SK-N-SH treated with all-trans-retinoic acid at 6 μM for 48 hours (cell line): ENCODE data around the gene FUT4.

Experiments
- ATAC-seq: fragments of 200-7000 bp; cut with Tn5 transposase; 3 replicates; pipeline ENCODE4 v1.9.1; 2020; ENCODE audit warnings: mild to moderate bottlenecking, moderate library complexity
- ARNTL ChIP-seq: fragments of 450-650 bp; formaldehyde crosslinking; IDR thresholded peaks from 2 replicates; pipeline ENCODE4 v1.5.0; 2020; ENCODE audit warnings: low read depth, mild to moderate bottlenecking, moderate library complexity, borderline replicate concordance
- BACH2 ChIP-seq: fragments of 250-450 bp; sonication (Bioruptor Pico); IDR thresholded peaks from 2 replicates; pipeline ENCODE4 v1.9.0; 2021; ENCODE audit warnings: mild to moderate bottlenecking, borderline replicate concordance
- CSDC2 ChIP-seq: fragments of 250-450 bp; sonication (Bioruptor Pico); IDR thresholded peaks from 2 replicates; pipeline ENCODE4 v1.5.0; 2020; ENCODE audit warnings: mild to moderate bottlenecking, moderate library complexity
- ESRRG ChIP-seq: fragments of 250-450 bp; sonication (Bioruptor Pico); IDR thresholded peaks from 2 replicates; pipeline ENCODE4 v1.6.1; 2021; ENCODE audit warnings: mild to moderate bottlenecking
- GLIS3 ChIP-seq: fragments of 250-450 bp; sonication (Bioruptor Pico); IDR thresholded peaks from 2 replicates; pipeline ENCODE4 v1.5.0; 2020; ENCODE audit warnings: mild to moderate bottlenecking, moderate library complexity
- ISL1 ChIP-seq: fragments of 250-450 bp; sonication (Bioruptor Pico); IDR thresholded peaks from 2 replicates; pipeline ENCODE4 v2.1.2; 2022; ENCODE audit warnings: mild to moderate bottlenecking, moderate library complexity
- OSR1 ChIP-seq: fragments of 250-450 bp; sonication (Bioruptor Pico); IDR thresholded peaks from 2 replicates; pipeline ENCODE4 v1.8.0; 2022; ENCODE audit warnings: moderate library complexity, mild to moderate bottlenecking, inconsistent platforms
- PPARA ChIP-seq: fragments of 250-450 bp; sonication (Bioruptor Pico); IDR thresholded peaks from 2 replicates; pipeline ENCODE4 v1.5.0; 2020; ENCODE audit warnings: mild to moderate bottlenecking, borderline replicate concordance
- RARB ChIP-seq: fragments of 250-450 bp; sonication (Bioruptor Pico); IDR thresholded peaks from 2 replicates; pipeline ENCODE4 v1.8.0; 2021; ENCODE audit warnings: mild to moderate bottlenecking, moderate library complexity
- TCF4 ChIP-seq: fragments of 250-450 bp; sonication (Bioruptor Pico); IDR thresholded peaks from 2 replicates; pipeline ENCODE4 v1.8.0; 2021; ENCODE audit warnings: mild to moderate bottlenecking, moderate library complexity, borderline replicate concordance
- TOX ChIP-seq: fragments of 250-450 bp; sonication (Bioruptor Pico); IDR thresholded peaks from 2 replicates; pipeline ENCODE4 v1.8.0; 2021; ENCODE audit warnings: mild to moderate bottlenecking, moderate library complexity, borderline replicate concordance
- ZC3H10 ChIP-seq: fragments of 250-450 bp; sonication (Bioruptor Pico); IDR thresholded peaks from 2 replicates; pipeline ENCODE4 v1.5.1; 2021; ENCODE audit warnings: mild to moderate bottlenecking, moderate library complexity
- ZFP3 ChIP-seq: fragments of 250-450 bp; sonication (Bioruptor Pico); IDR thresholded peaks from 2 replicates; pipeline ENCODE4 v1.5.0; 2020; ENCODE audit warnings: mild to moderate bottlenecking, moderate library complexity
- ZNF565 ChIP-seq: fragments of 450-650 bp; formaldehyde crosslinking; conservative IDR thresholded peaks from 2 replicates; pipeline ENCODE4 v1.5.0; 2020; ENCODE audit warnings: low read depth, mild to moderate bottlenecking, moderate library complexity
- ZNF70 ChIP-seq: fragments of 450-650 bp; formaldehyde crosslinking; IDR thresholded peaks from 2 replicates; pipeline ENCODE4 v1.5.0; 2020; ENCODE audit warnings: mild to moderate bottlenecking, moderate library complexity
- ZNF8 ChIP-seq: fragments of 450-650 bp; formaldehyde crosslinking; IDR thresholded peaks from 2 replicates; pipeline ENCODE4 v1.5.0; 2020; ENCODE audit warnings: mild to moderate bottlenecking, moderate library complexity
- TF ChIP-seq, protein P1 (sequence below): fragments of 250-450 bp; sonication (Bioruptor Pico); IDR thresholded peaks from 2 replicates; pipeline ENCODE4 v1.5.1; 2021; ENCODE audit warnings: mild to moderate bottlenecking, moderate library complexity
- TF ChIP-seq, protein P2 (sequence below): fragments of 250-450 bp; sonication (Bioruptor Pico); IDR thresholded peaks from 2 replicates; pipeline ENCODE4 v1.8.0; 2021; ENCODE audit warnings: low read depth, mild to moderate bottlenecking, moderate library complexity, borderline replicate concordance
- TF ChIP-seq, protein P3 (sequence below): fragments of 250-450 bp; sonication (Bioruptor Pico); IDR thresholded peaks from 2 replicates; pipeline ENCODE4 v1.5.1; 2020; ENCODE audit warnings: low read depth, mild to moderate bottlenecking, moderate library complexity
- TF ChIP-seq, protein P4 (sequence below): fragments of 250-450 bp; sonication (Bioruptor Pico); IDR thresholded peaks from 2 replicates; pipeline ENCODE4 v1.8.0; 2020; ENCODE audit warnings: mild to moderate bottlenecking, moderate library complexity, borderline replicate concordance
- TF ChIP-seq, protein P5 (sequence below): fragments of 250-450 bp; sonication (Bioruptor Pico); IDR thresholded peaks from 2 replicates; pipeline ENCODE4 v1.5.0; 2020; ENCODE audit warnings: mild to moderate bottlenecking, moderate library complexity

The FUT4 gene

DNA sequence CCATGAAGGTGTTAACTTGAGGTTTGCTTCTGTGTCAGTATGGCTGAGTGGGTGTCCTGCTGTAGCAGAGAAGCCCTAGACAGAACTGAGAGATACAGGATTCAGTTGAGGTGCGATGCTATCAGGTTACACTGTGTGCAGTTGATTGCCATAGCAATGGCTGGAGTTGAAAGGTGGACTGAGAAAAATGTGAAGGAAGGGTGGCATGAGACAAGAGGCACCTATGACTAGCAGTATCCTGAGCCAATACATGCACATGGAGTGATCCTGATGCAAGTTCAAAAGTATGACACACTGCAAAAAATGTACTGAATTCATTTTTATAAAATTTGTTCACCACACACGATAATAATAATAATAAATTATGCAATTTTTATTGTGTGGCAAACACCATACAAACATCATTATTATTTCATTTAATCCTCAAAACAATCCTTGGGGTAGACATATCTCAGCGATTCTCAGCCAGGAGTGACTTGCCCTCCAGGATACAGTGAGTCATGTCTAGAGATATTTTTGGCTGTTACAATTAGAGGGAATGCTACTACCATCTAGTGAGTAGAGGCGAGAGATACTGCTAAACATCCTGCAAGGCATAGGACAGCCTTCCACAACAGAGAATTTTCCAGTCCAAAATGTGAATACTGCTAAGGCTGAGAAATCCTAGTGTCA is 19.6 kb downstream of the FUT4 start:
- peak; percentile 99 for ATAC-seq

DNA sequence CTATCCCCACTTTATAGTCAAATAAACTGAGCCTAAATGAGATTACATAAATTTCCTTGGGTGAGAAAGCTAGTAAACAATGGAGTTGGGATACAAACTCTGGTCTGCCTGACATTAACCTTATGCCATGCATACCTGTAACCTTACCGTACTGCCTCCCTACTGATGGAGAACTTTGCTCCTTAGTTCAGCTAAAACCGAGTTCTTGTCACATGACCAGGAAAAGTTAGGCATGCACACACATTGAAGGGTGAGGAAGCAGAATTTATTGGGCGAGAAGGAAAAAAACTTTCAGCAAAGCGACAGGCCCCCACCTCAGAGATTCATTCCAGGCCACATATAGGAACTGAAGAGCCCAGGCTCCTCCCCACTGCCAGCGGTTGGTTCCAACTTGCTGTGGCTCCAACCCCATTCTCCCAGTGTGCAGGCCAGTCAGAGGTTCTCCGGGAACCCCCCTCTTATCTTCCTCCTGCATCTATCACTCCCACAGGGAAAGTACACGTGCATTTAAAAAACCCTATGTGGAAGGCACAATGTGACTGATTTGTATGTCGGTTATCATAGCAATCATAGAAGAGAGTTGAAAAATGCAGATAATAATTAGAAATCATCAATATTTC is 20.2 kb downstream of the FUT4 start:
- ATAC-seq, result peak; percentile 51
- TF ChIP-seq RARB (no peak), ZFP3 (CRISPR knock-in tag) (no peak), GLIS3 (no peak), CSDC2 (CRISPR knock-in tag) (no peak), ISL1 (CRISPR knock-in tag) (no peak), ARNTL (no peak), ZNF70 (CRISPR knock-in tag) (no peak), OSR1 (CRISPR knock-in tag) (no peak), ZNF565 (CRISPR knock-in tag) (no peak), PPARA (no peak), ZC3H10 (CRISPR knock-in tag) (no peak)
- TF ChIP-seq, protein P1, sequence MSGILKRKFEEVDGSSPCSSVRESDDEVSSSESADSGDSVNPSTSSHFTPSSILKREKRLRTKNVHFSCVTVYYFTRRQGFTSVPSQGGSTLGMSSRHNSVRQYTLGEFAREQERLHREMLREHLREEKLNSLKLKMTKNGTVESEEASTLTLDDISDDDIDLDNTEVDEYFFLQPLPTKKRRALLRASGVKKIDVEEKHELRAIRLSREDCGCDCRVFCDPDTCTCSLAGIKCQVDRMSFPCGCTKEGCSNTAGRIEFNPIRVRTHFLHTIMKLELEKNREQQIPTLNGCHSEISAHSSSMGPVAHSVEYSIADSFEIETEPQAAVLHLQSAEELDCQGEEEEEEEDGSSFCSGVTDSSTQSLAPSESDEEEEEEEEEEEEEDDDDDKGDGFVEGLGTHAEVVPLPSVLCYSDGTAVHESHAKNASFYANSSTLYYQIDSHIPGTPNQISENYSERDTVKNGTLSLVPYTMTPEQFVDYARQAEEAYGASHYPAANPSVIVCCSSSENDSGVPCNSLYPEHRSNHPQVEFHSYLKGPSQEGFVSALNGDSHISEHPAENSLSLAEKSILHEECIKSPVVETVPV (CRISPR knock-in tag), result no peak
- TF ChIP-seq, protein P2, sequence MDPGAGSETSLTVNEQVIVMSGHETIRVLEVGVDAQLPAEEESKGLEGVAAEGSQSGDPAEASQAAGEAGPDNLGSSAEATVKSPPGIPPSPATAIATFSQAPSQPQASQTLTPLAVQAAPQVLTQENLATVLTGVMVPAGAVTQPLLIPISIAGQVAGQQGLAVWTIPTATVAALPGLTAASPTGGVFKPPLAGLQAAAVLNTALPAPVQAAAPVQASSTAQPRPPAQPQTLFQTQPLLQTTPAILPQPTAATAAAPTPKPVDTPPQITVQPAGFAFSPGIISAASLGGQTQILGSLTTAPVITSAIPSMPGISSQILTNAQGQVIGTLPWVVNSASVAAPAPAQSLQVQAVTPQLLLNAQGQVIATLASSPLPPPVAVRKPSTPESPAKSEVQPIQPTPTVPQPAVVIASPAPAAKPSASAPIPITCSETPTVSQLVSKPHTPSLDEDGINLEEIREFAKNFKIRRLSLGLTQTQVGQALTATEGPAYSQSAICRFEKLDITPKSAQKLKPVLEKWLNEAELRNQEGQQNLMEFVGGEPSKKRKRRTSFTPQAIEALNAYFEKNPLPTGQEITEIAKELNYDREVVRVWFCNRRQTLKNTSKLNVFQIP (CRISPR knock-in tag), result no peak
- TF ChIP-seq, protein P3, sequence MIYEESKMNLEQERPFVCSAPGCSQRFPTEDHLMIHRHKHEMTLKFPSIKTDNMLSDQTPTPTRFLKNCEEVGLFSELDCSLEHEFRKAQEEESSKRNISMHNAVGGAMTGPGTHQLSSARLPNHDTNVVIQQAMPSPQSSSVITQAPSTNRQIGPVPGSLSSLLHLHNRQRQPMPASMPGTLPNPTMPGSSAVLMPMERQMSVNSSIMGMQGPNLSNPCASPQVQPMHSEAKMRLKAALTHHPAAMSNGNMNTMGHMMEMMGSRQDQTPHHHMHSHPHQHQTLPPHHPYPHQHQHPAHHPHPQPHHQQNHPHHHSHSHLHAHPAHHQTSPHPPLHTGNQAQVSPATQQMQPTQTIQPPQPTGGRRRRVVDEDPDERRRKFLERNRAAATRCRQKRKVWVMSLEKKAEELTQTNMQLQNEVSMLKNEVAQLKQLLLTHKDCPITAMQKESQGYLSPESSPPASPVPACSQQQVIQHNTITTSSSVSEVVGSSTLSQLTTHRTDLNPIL (CRISPR knock-in tag), result no peak
- TF ChIP-seq, protein P4, sequence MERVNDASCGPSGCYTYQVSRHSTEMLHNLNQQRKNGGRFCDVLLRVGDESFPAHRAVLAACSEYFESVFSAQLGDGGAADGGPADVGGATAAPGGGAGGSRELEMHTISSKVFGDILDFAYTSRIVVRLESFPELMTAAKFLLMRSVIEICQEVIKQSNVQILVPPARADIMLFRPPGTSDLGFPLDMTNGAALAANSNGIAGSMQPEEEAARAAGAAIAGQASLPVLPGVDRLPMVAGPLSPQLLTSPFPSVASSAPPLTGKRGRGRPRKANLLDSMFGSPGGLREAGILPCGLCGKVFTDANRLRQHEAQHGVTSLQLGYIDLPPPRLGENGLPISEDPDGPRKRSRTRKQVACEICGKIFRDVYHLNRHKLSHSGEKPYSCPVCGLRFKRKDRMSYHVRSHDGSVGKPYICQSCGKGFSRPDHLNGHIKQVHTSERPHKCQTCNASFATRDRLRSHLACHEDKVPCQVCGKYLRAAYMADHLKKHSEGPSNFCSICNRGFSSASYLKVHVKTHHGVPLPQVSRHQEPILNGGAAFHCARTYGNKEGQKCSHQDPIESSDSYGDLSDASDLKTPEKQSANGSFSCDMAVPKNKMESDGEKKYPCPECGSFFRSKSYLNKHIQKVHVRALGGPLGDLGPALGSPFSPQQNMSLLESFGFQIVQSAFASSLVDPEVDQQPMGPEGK (CRISPR knock-in tag), result no peak

More for the DNA sequence above, 19.6 kb downstream of the FUT4 start:
- TF ChIP-seq, protein P1 (CRISPR knock-in tag), result no peak
- TF ChIP-seq, protein P2 (CRISPR knock-in tag), result no peak
- TF ChIP-seq ESRRG, result no peak
- TF ChIP-seq TOX, result no peak
- TF ChIP-seq, protein P3 (CRISPR knock-in tag), result no peak
- TF ChIP-seq, protein P5, sequence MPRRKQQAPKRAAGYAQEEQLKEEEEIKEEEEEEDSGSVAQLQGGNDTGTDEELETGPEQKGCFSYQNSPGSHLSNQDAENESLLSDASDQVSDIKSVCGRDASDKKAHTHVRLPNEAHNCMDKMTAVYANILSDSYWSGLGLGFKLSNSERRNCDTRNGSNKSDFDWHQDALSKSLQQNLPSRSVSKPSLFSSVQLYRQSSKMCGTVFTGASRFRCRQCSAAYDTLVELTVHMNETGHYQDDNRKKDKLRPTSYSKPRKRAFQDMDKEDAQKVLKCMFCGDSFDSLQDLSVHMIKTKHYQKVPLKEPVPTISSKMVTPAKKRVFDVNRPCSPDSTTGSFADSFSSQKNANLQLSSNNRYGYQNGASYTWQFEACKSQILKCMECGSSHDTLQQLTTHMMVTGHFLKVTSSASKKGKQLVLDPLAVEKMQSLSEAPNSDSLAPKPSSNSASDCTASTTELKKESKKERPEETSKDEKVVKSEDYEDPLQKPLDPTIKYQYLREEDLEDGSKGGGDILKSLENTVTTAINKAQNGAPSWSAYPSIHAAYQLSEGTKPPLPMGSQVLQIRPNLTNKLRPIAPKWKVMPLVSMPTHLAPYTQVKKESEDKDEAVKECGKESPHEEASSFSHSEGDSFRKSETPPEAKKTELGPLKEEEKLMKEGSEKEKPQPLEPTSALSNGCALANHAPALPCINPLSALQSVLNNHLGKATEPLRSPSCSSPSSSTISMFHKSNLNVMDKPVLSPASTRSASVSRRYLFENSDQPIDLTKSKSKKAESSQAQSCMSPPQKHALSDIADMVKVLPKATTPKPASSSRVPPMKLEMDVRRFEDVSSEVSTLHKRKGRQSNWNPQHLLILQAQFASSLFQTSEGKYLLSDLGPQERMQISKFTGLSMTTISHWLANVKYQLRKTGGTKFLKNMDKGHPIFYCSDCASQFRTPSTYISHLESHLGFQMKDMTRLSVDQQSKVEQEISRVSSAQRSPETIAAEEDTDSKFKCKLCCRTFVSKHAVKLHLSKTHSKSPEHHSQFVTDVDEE (CRISPR knock-in tag), result no peak
- TF ChIP-seq CSDC2 (CRISPR knock-in tag), result no peak
- no peak for TF ChIP-seq RARB
- no peak for TF ChIP-seq PPARA
- no peak for TF ChIP-seq ARNTL
- no peak for TF ChIP-seq ZNF8
- no peak for TF ChIP-seq TCF4
- no peak for TF ChIP-seq BACH2 (CRISPR knock-in tag)
- TF ChIP-seq GLIS3, result no peak
- TF ChIP-seq ISL1 (CRISPR knock-in tag), result no peak
- TF ChIP-seq OSR1 (CRISPR knock-in tag), result no peak
